Posterior cingulate gyrus (tissue), 11 donors: Measurements from ENCODE around the gene LBP.

Source experiments
- DNase-seq, 10 donors: peaks; one replicate each; pipeline versions ENCODE4 v3.0.0 to v3.0.0-alpha.2; 2020 to 2021; ENCODE audit warnings: mixed read lengths in 3 of 10
- intact Hi-C: fragments of 100-400 bp; cut with DNase I; formaldehyde crosslinking; loops from one replicate; pipeline ENCODE4 v1.15.1; 2023

The LBP gene

DNA sequence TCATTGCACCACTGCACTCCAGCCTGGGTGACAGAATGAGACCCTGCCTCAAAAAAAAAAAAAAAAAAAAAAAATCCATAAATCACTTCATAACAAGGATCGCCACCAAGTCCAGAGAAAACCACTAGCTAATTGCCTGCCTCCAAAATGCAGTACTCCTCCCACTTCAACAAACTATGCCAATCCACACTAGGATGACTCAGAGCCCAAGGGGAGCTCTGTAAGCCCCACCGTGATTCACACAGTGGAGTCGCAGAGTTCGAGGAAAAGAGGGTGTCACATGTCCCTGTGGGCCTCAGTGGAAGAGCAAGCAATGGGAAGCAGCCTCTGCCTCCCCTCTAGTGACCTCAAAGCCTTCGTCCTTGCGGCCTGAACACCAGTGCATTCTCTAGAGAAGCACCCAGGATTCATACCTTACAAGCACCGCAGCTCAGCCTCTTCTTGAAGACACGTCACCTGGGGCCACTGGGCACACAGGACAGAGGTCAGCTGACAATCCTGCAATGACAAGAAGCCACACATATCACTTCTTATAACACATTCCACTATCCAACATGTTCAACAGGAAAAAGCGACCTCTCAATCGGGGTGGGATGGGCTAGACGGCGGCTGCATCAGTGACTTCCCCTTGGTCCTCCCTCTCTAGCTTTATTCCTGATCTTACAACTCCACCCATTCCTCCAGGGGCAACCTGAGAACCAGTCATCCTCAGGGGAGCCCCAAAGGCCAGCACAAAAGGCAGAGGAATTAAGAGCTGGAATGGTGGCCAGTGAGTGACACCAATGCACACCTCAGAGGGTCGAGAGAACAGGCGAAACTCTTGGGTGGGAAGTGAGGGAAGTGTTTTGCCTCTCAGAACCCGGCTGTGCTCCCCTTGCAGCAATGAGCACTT, 80.0 kb downstream of the LBP start:
- intact Hi-C loops = no loop called here
- DNase-seq = peak in 2 of 10 donors; percentile 40 to 91
